AG04450 (cell line): ENCODE results near the gene COPG2. TPM values are rescaled to one million over a fixed set of nuclear protein-coding genes. Genes with fewer than 3 reads are reported as not detected.

ENCODE experiments used
- CTCF ChIA-PET: fragments of 300-600, 350-600 bp; formaldehyde crosslinking; extraction: SDS; loops from one replicate; lab custom pipeline; 2022; ENCODE audit warnings: antibody characterized with exemption, inconsistent platforms; lab: Charles Lee
- POLR2A ChIA-PET: fragments of 350-600 bp; formaldehyde crosslinking; extraction: SDS; loops from one replicate; lab custom pipeline; 2021; ENCODE audit warnings: antibody characterized with exemption, inconsistent platforms; lab: Yijun Ruan, JAX
- DNase-seq: peaks from one replicate; pipeline ENCODE4 v3.0.0-alpha.2; 2011; ENCODE audit warnings: low read depth, low spot score
- H3K27ac ChIP-seq: one replicate; pipeline ENCODE4 v1.5.1; 2012; ENCODE audit warnings: low read depth, low read length, control low read depth
- H3K27me3 ChIP-seq: one replicate; pipeline ENCODE4 v1.6.0; 2012; ENCODE audit warnings: low read length; ENCODE audit not compliant: control insufficient read depth, insufficient read depth
- H3K4me3 ChIP-seq: 2 replicates; pipeline ENCODE4 v1.5.1; 2011; ENCODE audit warnings: mild to moderate bottlenecking, low read depth, low read length, control low read depth
- H3K9me3 ChIP-seq: 2 replicates; pipeline ENCODE4 v1.5.1; 2012; ENCODE audit warnings: low read length; ENCODE audit not compliant: control insufficient read depth, insufficient read depth
- polyA plus RNA-seq: library from polyadenylated mRNA; depleted of rRNA; stranded (reverse); fragments of >200 nt; gene quantifications from 2 replicates; pipeline ENCODE4 v1.2.3, GENCODE V29; 2011
- TF ChIP-seq, protein P1 (sequence below): IDR thresholded peaks from 2 replicates; pipeline ENCODE4 v1.5.1; 2011; ENCODE audit warnings: low read depth, low read length, control low read depth, inconsistent platforms

The COPG2 gene
- polyA plus RNA-seq, 1 experiment, result 40.6 TPM

DNA sequence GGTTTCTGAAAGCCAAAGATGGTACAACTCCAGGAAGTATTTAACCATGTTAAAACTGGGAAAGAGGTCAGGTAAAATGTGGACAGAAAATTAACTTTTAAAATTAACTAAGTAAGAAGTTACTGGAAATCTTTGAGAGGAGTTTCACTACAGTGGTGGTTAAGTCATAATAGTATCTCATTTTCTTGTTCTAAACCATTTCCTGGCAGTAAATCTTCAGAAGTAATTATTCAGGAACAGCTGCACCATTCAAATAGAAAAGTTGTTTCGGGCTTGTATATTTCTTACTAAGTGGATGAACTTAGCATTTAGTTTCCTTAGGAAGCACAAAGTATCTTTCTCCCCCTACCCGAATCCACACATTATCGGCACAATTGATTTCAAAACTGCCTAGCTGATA lies 27.1 kb downstream of the COPG2 start:
- CTCF ChIA-PET, result no interaction called here
- no peaks in the 10 kb centered on the region for H3K27me3 ChIP-seq
- TF ChIP-seq, protein P1, sequence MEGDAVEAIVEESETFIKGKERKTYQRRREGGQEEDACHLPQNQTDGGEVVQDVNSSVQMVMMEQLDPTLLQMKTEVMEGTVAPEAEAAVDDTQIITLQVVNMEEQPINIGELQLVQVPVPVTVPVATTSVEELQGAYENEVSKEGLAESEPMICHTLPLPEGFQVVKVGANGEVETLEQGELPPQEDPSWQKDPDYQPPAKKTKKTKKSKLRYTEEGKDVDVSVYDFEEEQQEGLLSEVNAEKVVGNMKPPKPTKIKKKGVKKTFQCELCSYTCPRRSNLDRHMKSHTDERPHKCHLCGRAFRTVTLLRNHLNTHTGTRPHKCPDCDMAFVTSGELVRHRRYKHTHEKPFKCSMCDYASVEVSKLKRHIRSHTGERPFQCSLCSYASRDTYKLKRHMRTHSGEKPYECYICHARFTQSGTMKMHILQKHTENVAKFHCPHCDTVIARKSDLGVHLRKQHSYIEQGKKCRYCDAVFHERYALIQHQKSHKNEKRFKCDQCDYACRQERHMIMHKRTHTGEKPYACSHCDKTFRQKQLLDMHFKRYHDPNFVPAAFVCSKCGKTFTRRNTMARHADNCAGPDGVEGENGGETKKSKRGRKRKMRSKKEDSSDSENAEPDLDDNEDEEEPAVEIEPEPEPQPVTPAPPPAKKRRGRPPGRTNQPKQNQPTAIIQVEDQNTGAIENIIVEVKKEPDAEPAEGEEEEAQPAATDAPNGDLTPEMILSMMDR, result no peak
- POLR2A ChIA-PET, result no interaction called here
- no peak for DNase-seq
- H3K9me3 ChIP-seq, result peaks cover 10% of the 10 kb centered on the region; the same call in 1 of the 2 replicates
- no peak overlapping the region for H3K4me3 ChIP-seq
- H3K27ac ChIP-seq, result no peak overlapping the region

DNA sequence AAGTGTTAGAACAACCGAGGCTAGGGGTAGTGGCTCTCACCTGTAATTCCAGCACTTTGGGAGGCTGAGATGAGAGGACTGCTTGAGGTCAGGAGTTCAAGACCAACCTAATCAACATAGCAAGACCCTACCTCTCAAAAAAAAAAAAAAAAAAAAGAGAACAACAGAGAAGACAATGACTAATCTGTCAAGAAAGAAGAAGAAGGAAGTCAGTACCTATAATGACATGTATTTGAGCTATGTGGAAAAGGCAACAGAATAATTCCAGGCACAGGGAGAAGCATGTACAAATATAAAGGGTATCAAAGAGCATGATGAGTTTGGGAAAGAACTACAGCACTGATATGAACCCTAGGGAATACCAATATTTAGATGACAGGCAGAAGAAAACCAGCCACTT lies 27.5 kb downstream of the COPG2 start:
- POLR2A ChIA-PET, result no interaction called here
- Histone ChIP-seq H3K27me3 (no peaks in the 10 kb centered on the region), H3K4me3 (no peak overlapping the region), H3K9me3 (peaks cover 10% of the 10 kb centered on the region; the same call in 1 of the 2 replicates), H3K27ac (no peak overlapping the region)
- no peak for DNase-seq
- CTCF ChIA-PET, result no interaction called here
- TF ChIP-seq, protein P1, result no peak

DNA sequence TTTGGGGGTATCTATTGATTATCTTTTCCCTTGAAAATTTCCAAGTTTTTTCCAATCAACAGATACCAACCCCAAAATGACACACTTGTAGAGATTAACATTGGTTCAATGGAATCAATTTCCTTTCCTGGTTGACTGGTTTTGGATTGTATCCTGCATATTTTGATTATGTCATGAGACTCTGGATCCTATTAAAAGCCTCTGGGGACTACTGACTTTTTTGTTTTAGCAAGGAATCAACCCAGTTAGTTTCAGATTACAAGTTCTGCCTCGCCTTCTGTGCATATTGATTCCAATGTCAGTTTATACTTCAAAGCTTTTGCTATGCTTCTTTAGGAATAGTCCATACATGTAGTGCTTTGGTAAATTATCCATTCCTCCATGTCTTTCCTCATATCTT lies 29.2 kb downstream of the COPG2 start:
- DNase-seq, result no peak
- Histone ChIP-seq H3K9me3 (peaks cover 10% of the 10 kb centered on the region; the same call in 1 of the 2 replicates), H3K27ac (no peak overlapping the region), H3K4me3 (no peak overlapping the region), H3K27me3 (no peaks in the 10 kb centered on the region)
- POLR2A ChIA-PET, result no interaction called here
- CTCF ChIA-PET, result interaction anchor here (0.6 kb wide), 1 partner anchor 18 kb away, joined by 4 read pairs; no protein-coding TSS in a partner anchor
- TF ChIP-seq, protein P1, result no peak

DNA sequence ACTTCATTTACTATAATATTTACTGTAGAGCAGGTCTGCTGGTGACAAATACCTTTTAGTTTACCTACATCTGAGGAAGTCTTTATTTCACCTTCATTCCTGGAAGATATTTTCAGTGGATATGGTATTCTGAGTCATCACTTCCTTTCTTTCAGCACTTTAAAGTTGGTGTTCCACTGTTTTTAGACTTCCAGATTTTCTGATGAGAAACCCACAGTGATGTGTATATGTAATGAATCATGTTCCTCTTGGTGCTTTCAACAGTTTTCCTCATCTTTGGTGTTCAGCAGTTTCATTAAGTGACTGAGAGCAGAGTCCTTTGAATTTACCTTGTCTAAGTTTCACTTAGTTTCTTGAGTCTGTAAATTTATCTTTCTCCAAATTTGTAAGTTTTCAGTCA lies 36.4 kb downstream of the COPG2 start:
- no peak overlapping the region for H3K27ac ChIP-seq
- CTCF ChIA-PET, result no interaction called here

DNA sequence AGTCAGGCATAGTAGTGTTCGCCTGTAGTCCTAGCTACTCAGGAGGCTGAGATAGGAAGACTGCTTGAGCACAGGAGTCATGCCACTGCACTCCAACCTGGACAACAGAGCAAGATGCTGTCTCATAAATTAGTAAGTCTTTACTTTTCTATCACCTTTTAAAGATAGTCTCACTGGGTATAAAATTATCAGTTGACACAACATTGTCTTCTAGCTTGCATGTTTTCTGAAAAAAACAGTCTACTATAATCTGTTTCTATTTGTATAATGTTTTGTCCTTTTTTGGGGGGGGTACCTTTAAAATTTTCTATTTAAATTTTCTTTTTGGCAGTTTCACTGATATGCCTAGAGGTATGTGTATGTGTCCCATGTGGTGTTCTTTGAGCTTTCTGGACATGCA lies 39.6 kb downstream of the COPG2 start:
- H3K27ac ChIP-seq, result no peak overlapping the region
- ChIA-PET CTCF (no interaction called here), POLR2A (no interaction called here)
- no peaks in the 10 kb centered on the region for H3K27me3 ChIP-seq
- H3K9me3 ChIP-seq, result peaks cover 3% of the 10 kb centered on the region; the same call in 1 of the 2 replicates
- no peak for DNase-seq
- TF ChIP-seq, protein P1, result no peak
- no peak overlapping the region for H3K4me3 ChIP-seq

More for the DNA sequence above, 36.4 kb downstream of the COPG2 start:
- Histone ChIP-seq H3K4me3 (no peak overlapping the region), H3K9me3 (peaks cover 3% of the 10 kb centered on the region; the same call in 1 of the 2 replicates), H3K27me3 (no peaks in the 10 kb centered on the region)
- no peak for DNase-seq
- POLR2A ChIA-PET, result no interaction called here
- TF ChIP-seq, protein P1, result no peak
